Measurements from ENCODE around the gene SFTA2. TPM values are rescaled to one million over a fixed set of nuclear protein-coding genes. Genes with fewer than 3 reads are reported as not detected.

The SFTA2 gene
- total RNA-seq, 1 experiment from 2014 or later = not detected

DNA sequence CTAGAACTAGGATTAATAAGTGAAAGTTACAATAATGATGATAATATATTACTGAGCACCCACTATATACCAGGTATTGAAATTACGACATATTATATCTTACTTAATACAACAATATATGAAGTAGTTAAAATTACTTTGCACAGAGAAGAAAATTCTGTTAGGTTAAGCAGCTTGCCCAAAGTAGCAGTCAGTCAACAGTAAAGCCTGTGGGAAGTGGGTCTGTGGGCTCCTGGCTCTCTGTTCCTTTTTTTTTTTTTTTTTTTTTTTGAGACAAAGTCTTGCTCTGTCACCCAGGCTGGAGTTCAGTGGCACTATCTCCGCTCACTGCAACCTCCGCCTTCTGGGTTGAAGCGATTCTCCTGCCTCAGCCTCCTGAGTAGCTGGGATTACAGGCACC, 28.7 kb downstream of the SFTA2 start:
- Histone ChIP-seq H3K18ac (ENCODE audit: insufficient read length, low read depth, low read length) (no peak overlapping the region), H4K8ac (replicated peaks; ENCODE audit: insufficient read length, low read depth, low read length) (no peak overlapping the region), H3K14ac (ENCODE audit: insufficient read depth, low read length) (no peak overlapping the region), H2BK15ac (ENCODE audit: low read depth, low read length) (no peak overlapping the region), H4K91ac (ENCODE audit: insufficient read length, low read depth, low read length) (no peak overlapping the region), H2BK120ac (ENCODE audit: low read depth, low read length, poor library complexity, severe bottlenecking) (no peak overlapping the region), H4K20me1 (ENCODE audit: control insufficient read depth, insufficient read depth, insufficient read length) (no peaks in the 10 kb centered on the region), H3K9me3 (ENCODE audit: control insufficient read depth, low read depth, low read length) (no peaks in the 10 kb centered on the region), H2BK5ac (ENCODE audit: insufficient read length, low read length) (no peak overlapping the region), H3K9ac (ENCODE audit: extremely low read depth, insufficient read length, low read length) (no peak overlapping the region), H3K23ac (ENCODE audit: insufficient read length, low read depth, low read length) (no peak overlapping the region), H2AFZ (ENCODE audit: low read length) (no peak overlapping the region), H3K79me1 (ENCODE audit: insufficient read depth, low read depth, low read length, poor library complexity, severe bottlenecking) (no peaks in the 10 kb centered on the region), H3K4me1 (ENCODE audit: insufficient read depth, low read length) (no peaks in the 10 kb centered on the region), H2AK5ac (ENCODE audit: insufficient read length, low read length) (no peak overlapping the region), H3T11ph (ENCODE audit: low read length) (no peak overlapping the region), H3K27me3 (ENCODE audit: insufficient read depth, low read length) (no peaks in the 10 kb centered on the region), H3K79me2 (ENCODE audit: insufficient read depth, low read length) (no peaks in the 10 kb centered on the region; the same call in 1 of the 2 replicates), H3K4me2 (ENCODE audit: insufficient read depth, insufficient read length, low read length) (no peak overlapping the region), H2BK20ac (ENCODE audit: low read depth, low read length, poor library complexity, severe bottlenecking) (no peak overlapping the region), H3K56ac (ENCODE audit: insufficient read length, low read depth, low read length) (no peak overlapping the region), H3K4ac (ENCODE audit: low read depth, low read length) (no peak overlapping the region), H3K23me2 (ENCODE audit: insufficient read length, low read depth, low read length, poor library complexity, severe bottlenecking) (peaks cover 1% of the 10 kb centered on the region), H4K5ac (ENCODE audit: insufficient read length, low read depth, low read length) (no peak overlapping the region), H2BK12ac (ENCODE audit: insufficient read length, low read depth, low read length) (no peak overlapping the region), H3K27ac (ENCODE audit: insufficient read length, low read depth, low read length) (no peak overlapping the region)
- no peak for DNase-seq
- H3K9me3 Mint-ChIP-seq = no peaks in the 10 kb centered on the region
- H3K36me3 Mint-ChIP-seq (ENCODE audit: insufficient read depth in 1 of 3, low read depth in 3 of 3) = peaks cover 16 to 21% (median 21%) of the 10 kb centered on the region in 3 experiments; a peak in 6 of 7 replicates
- H3K4me1 Mint-ChIP-seq = peaks cover 5 to 16% of the 10 kb centered on the region in 2 experiments
- no peak overlapping the region for H3K27ac Mint-ChIP-seq
- TF ChIP-seq, protein P1, sequence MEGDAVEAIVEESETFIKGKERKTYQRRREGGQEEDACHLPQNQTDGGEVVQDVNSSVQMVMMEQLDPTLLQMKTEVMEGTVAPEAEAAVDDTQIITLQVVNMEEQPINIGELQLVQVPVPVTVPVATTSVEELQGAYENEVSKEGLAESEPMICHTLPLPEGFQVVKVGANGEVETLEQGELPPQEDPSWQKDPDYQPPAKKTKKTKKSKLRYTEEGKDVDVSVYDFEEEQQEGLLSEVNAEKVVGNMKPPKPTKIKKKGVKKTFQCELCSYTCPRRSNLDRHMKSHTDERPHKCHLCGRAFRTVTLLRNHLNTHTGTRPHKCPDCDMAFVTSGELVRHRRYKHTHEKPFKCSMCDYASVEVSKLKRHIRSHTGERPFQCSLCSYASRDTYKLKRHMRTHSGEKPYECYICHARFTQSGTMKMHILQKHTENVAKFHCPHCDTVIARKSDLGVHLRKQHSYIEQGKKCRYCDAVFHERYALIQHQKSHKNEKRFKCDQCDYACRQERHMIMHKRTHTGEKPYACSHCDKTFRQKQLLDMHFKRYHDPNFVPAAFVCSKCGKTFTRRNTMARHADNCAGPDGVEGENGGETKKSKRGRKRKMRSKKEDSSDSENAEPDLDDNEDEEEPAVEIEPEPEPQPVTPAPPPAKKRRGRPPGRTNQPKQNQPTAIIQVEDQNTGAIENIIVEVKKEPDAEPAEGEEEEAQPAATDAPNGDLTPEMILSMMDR (conservative IDR thresholded peaks at IDR 0.05) = no peak
- H3K4me3 Mint-ChIP-seq = no peak overlapping the region
- H3K27me3 Mint-ChIP-seq (ENCODE audit: low read depth) = no peaks in the 10 kb centered on the region; the same call in 1 of the 2 replicates
- WGBS (ENCODE audit: extremely low coverage, insufficient read length, low lambda C conversion rate) = no CpG with 5 or more reads among the region's 4 CpGs

Data from H9 (cell line).